Neutrophil (primary cell): ENCODE measurements around the gene HBE1.

Experiments
- H3K27ac ChIP-seq: fragments of 200-600 bp; sonication (generic); 2 replicates; pipeline ENCODE4 v1.5.1; 2016; ENCODE audit warnings: mild to moderate bottlenecking, moderate library complexity
- H3K27me3 ChIP-seq: fragments of 200-600 bp; sonication (generic); 2 replicates; pipeline ENCODE4 v1.6.0; 2016; ENCODE audit warnings: mild to moderate bottlenecking
- H3K36me3 ChIP-seq: fragments of 200-600 bp; sonication (generic); 2 replicates; pipeline ENCODE4 v1.5.1; 2017
- H3K4me1 ChIP-seq, 2 experiments: fragments of 200-600 bp in 1 of 2; sonication (generic) in 1 of 2; 1 replicate in 1 of 2; 2 replicates in 1 of 2; pipeline versions ENCODE4 v1.5.1 to v1.6.1; 2013 to 2016; ENCODE audit warnings: low read depth in 1 of 2, low read length in 1 of 2, mild to moderate bottlenecking in 1 of 2, moderate library complexity in 1 of 2; ENCODE audit not compliant: control insufficient read depth in 1 of 2, insufficient read depth in 1 of 2
- H3K4me3 ChIP-seq, 2 experiments: fragments of 200-600 bp in 1 of 2; sonication (generic) in 1 of 2; 1 replicate in 1 of 2; 2 replicates in 1 of 2; pipeline ENCODE4 v1.5.1; 2013 to 2016; ENCODE audit warnings: low read depth in 1 of 2, low read length in 1 of 2, mild to moderate bottlenecking in 1 of 2, moderate library complexity in 1 of 2
- H3K9me3 ChIP-seq: fragments of 200-600 bp; sonication (generic); 2 replicates; pipeline ENCODE4 v1.5.1; 2016
- CTCF ChIP-seq: fragments of 200-600 bp; sonication (generic); IDR thresholded peaks from 2 replicates; pipeline ENCODE4 v1.5.1; 2016; ENCODE audit warnings: antibody characterized with exemption

The HBE1 gene

GRCh38 chr11:5240056-5240455 is 29.7 kb downstream of the HBE1 start:
- Histone ChIP-seq H3K4me1 (no peaks in the 10 kb centered on the region), H3K9me3 (no peaks in the 10 kb centered on the region), H3K27ac (no peak overlapping the region), H3K36me3 (no peaks in the 10 kb centered on the region), H3K27me3 (no peaks in the 10 kb centered on the region), H3K4me3 (no peak overlapping the region)
- TF ChIP-seq CTCF, result no peak

- Histone ChIP-seq H3K4me1 (no peaks in the 10 kb centered on the region), H3K27me3 (no peaks in the 10 kb centered on the region), H3K9me3 (no peaks in the 10 kb centered on the region), H3K4me3 (no peak overlapping the region), H3K36me3 (no peaks in the 10 kb centered on the region), H3K27ac (no peak overlapping the region)
- TF ChIP-seq CTCF, result no peak
Observed at GRCh38 chr11:5239046-5239445, 30.7 kb downstream of the HBE1 start.

- Histone ChIP-seq H3K4me3 (no peak overlapping the region), H3K36me3 (no peaks in the 10 kb centered on the region), H3K9me3 (no peaks in the 10 kb centered on the region), H3K27ac (no peak overlapping the region), H3K4me1 (no peaks in the 10 kb centered on the region), H3K27me3 (no peaks in the 10 kb centered on the region)
- no peak for TF ChIP-seq CTCF
Observed at GRCh38 chr11:5238486-5238885, 31.3 kb downstream of the HBE1 start.

GRCh38 chr11:5237420-5237819 is 32.3 kb downstream of the HBE1 start:
- Histone ChIP-seq H3K4me1 (no peaks in the 10 kb centered on the region), H3K4me3 (no peak overlapping the region), H3K27ac (no peak overlapping the region), H3K9me3 (no peaks in the 10 kb centered on the region), H3K27me3 (no peaks in the 10 kb centered on the region), H3K36me3 (no peaks in the 10 kb centered on the region)
- TF ChIP-seq CTCF, result no peak

- H3K4me1 ChIP-seq, result no peaks in the 10 kb centered on the region
- no peaks in the 10 kb centered on the region for H3K36me3 ChIP-seq
- TF ChIP-seq CTCF, result no peak
- no peaks in the 10 kb centered on the region for H3K9me3 ChIP-seq
- no peak overlapping the region for H3K27ac ChIP-seq
- no peaks in the 10 kb centered on the region for H3K27me3 ChIP-seq
- no peak overlapping the region for H3K4me3 ChIP-seq
Observed at GRCh38 chr11:5235364-5236095, 34.2 kb downstream of the HBE1 start.
